Measurements from ENCODE around the gene CEMIP. TPM values are rescaled to one million over a fixed set of nuclear protein-coding genes. Genes with fewer than 3 reads are reported as not detected.

The CEMIP gene
- 0.77 and 1.3 TPM in 2 replicates for total RNA-seq
- long read RNA-seq, partial matches to known transcripts: 0 of 2 reads
- long read RNA-seq, other reads (novel, unspliced or antisense): 2 of 2 reads

- Mint-ChIP-seq H3K27ac (no peak within 1 kb of the TSS), H3K27me3 (peaks cover 66% of the 10 kb centered on the region), H3K9me3 (ENCODE audit: low read depth) (no peaks in the 10 kb centered on the region), H3K36me3 (ENCODE audit: insufficient read depth) (no peaks in the 10 kb centered on the region), H3K4me3 (ENCODE audit: low read depth) (peak within 1 kb of the TSS; percentile 63), H3K4me1 (ENCODE audit: low read depth) (peaks cover 7% of the 10 kb centered on the region)
- peak; percentile 86 for TF ChIP-seq CTCF (IDR thresholded peaks at IDR 0.05; ENCODE audit: unreplicated experiment)
- DNase-seq (ENCODE audit: low spot score, unreplicated experiment): peak; percentile 84
Measured at GRCh38 chr15:80778964-80779657, at the start of gene CEMIP. Gene CEMIP (plus strand): TSS chr15:80779370. CDS start chr15:80873880, 94,510 bp downstream.

GRCh38 chr15:80730387-80730786 is 48.8 kb upstream of the CEMIP start:
- Mint-ChIP-seq H3K27ac (no peak overlapping the region), H3K4me3 (ENCODE audit: low read depth) (no peak overlapping the region), H3K4me1 (ENCODE audit: low read depth) (peaks cover 11% of the 10 kb centered on the region), H3K36me3 (ENCODE audit: insufficient read depth) (peaks cover 10% of the 10 kb centered on the region), H3K9me3 (ENCODE audit: low read depth) (no peaks in the 10 kb centered on the region), H3K27me3 (no peaks in the 10 kb centered on the region)
- TF ChIP-seq CTCF (IDR thresholded peaks at IDR 0.05; ENCODE audit: unreplicated experiment): no peak
- no peak for DNase-seq (ENCODE audit: low spot score, unreplicated experiment)

GRCh38 chr15:80730926-80731325 is 48.2 kb upstream of the CEMIP start:
- Mint-ChIP-seq H3K4me3 (ENCODE audit: low read depth) (no peak overlapping the region), H3K27ac (no peak overlapping the region), H3K9me3 (ENCODE audit: low read depth) (no peaks in the 10 kb centered on the region), H3K36me3 (ENCODE audit: insufficient read depth) (peaks cover 10% of the 10 kb centered on the region), H3K27me3 (no peaks in the 10 kb centered on the region), H3K4me1 (ENCODE audit: low read depth) (peaks cover 13% of the 10 kb centered on the region)
- no peak for DNase-seq (ENCODE audit: low spot score, unreplicated experiment)
- TF ChIP-seq CTCF (IDR thresholded peaks at IDR 0.05; ENCODE audit: unreplicated experiment): no peak

GRCh38 chr15:80732167-80732566 is 47.0 kb upstream of the CEMIP start:
- Mint-ChIP-seq H3K4me3 (ENCODE audit: low read depth) (no peak overlapping the region), H3K9me3 (ENCODE audit: low read depth) (no peaks in the 10 kb centered on the region), H3K27me3 (no peaks in the 10 kb centered on the region), H3K27ac (no peak overlapping the region), H3K36me3 (ENCODE audit: insufficient read depth) (peaks cover 1% of the 10 kb centered on the region), H3K4me1 (ENCODE audit: low read depth) (peaks cover 9% of the 10 kb centered on the region)
- no peak for TF ChIP-seq CTCF (IDR thresholded peaks at IDR 0.05; ENCODE audit: unreplicated experiment)
- DNase-seq (ENCODE audit: low spot score, unreplicated experiment): no peak

- TF ChIP-seq CTCF (IDR thresholded peaks at IDR 0.05; ENCODE audit: unreplicated experiment): no peak
- no peak for DNase-seq (ENCODE audit: low spot score, unreplicated experiment)
- H3K4me1 Mint-ChIP-seq (ENCODE audit: low read depth): peaks cover 7% of the 10 kb centered on the region
- no peak overlapping the region for H3K4me3 Mint-ChIP-seq (ENCODE audit: low read depth)
- peaks cover 4% of the 10 kb centered on the region for H3K36me3 Mint-ChIP-seq (ENCODE audit: insufficient read depth)
- H3K27me3 Mint-ChIP-seq: no peaks in the 10 kb centered on the region
- H3K9me3 Mint-ChIP-seq (ENCODE audit: low read depth): peaks cover 4% of the 10 kb centered on the region
- H3K27ac Mint-ChIP-seq: no peak overlapping the region
Measured at GRCh38 chr15:80732818-80733217, 46.4 kb upstream of the CEMIP start.

All from progenitor cell of endocrine pancreas (in vitro differentiated cells).